AG09309 (cell line): ENCODE results near the gene PLA2G4B.

ENCODE experiments used
- DNase-seq: peaks from one replicate; pipeline ENCODE4 v3.0.0-alpha.2; 2010; ENCODE audit warnings: low read depth
- H3K4me3 ChIP-seq: 2 replicates; pipeline ENCODE4 v1.5.1; 2011; ENCODE audit warnings: mild to moderate bottlenecking, low read depth, low read length, moderate library complexity; ENCODE audit not compliant: control insufficient read depth
- CTCF ChIP-seq: IDR thresholded peaks from 2 replicates; pipeline ENCODE4 v1.5.1; 2011; ENCODE audit warnings: mild to moderate bottlenecking, low read depth, low read length, inconsistent platforms; ENCODE audit not compliant: insufficient read depth, control insufficient read depth; ENCODE audit errors: missing control alignments

Gene PLA2G4B

GRCh38 chr15:41894251-41894790 is 55.7 kb downstream of the PLA2G4B start:
- DNase-seq: no peak
- H3K4me3 ChIP-seq: no peak overlapping the region
- TF ChIP-seq CTCF: no peak

- H3K4me3 ChIP-seq: no peak overlapping the region
- no peak for TF ChIP-seq CTCF
- no peak for DNase-seq
Observed at GRCh38 chr15:41894791-41895463, 56.3 kb downstream of the PLA2G4B start.

GRCh38 chr15:41895491-41895890 is 56.8 kb downstream of the PLA2G4B start:
- no peak overlapping the region for H3K4me3 ChIP-seq
- no peak for TF ChIP-seq CTCF
- no peak for DNase-seq

- TF ChIP-seq CTCF: no peak
- no peak for DNase-seq
- H3K4me3 ChIP-seq: no peak overlapping the region
Observed at GRCh38 chr15:41895957-41896356, 57.3 kb downstream of the PLA2G4B start.

- no peak for TF ChIP-seq CTCF
- DNase-seq: no peak
- H3K4me3 ChIP-seq: no peak overlapping the region
Observed at GRCh38 chr15:41896566-41896965, 57.9 kb downstream of the PLA2G4B start.

- no peak overlapping the region for H3K4me3 ChIP-seq
- TF ChIP-seq CTCF: no peak
- DNase-seq: no peak
Observed at GRCh38 chr15:41897363-41897799, 58.7 kb downstream of the PLA2G4B start.
